Caco-2 (cell line): ENCODE results near the gene INPP4B. TPM values are rescaled to one million over a fixed set of nuclear protein-coding genes. Genes with fewer than 3 reads are reported as not detected.

Experiments used
- BruUV-seq: library from RNA; stranded (reverse); fragments of 400-500 nt; replicated peaks from 2 replicates; lab custom pipeline; 2021; lab: Mats Ljungman, UMichigan
- CTCF ChIA-PET: fragments of 300-600 bp; sonication (Branson Sonifier 250); formaldehyde crosslinking; loops from one replicate; lab custom pipeline; 2022; ENCODE audit warnings: antibody characterized with exemption; lab: Charles Lee
- POLR2A ChIA-PET: fragments of 300-600 bp; sonication (Branson Sonifier 250); formaldehyde crosslinking; loops from one replicate; lab custom pipeline; 2022; ENCODE audit warnings: antibody characterized with exemption; lab: Charles Lee
- DNase-seq, 2 experiments: peaks; one replicate each; pipeline versions ENCODE4 v3.0.0 to v3.0.0-alpha.2; 2020 to 2022
- H3K27me3 ChIP-seq: replicated peaks from 2 replicates; pipeline ENCODE4 v1.6.0; 2011; ENCODE audit warnings: low read length; ENCODE audit not compliant: control insufficient read depth, insufficient read depth
- H3K36me3 ChIP-seq: 2 replicates; pipeline ENCODE4 v1.5.1; 2011; ENCODE audit warnings: low read length; ENCODE audit not compliant: control insufficient read depth, insufficient read depth
- H3K4me1 ChIP-seq: fragments of 250-450 bp; sonication (Bioruptor Pico); 2 replicates; pipeline ENCODE4 v1.5.1; 2020; ENCODE audit warnings: mild to moderate bottlenecking
- H3K4me3 ChIP-seq: 2 replicates; pipeline ENCODE4 v1.5.1; 2011; ENCODE audit warnings: low read depth, mild to moderate bottlenecking, control low read depth, low read length
- H3K9me3 ChIP-seq: fragments of 250-450 bp; sonication (Bioruptor Pico); 2 replicates; pipeline ENCODE4 v1.5.1; 2020; ENCODE audit warnings: mild to moderate bottlenecking, moderate library complexity
- H3K27ac Mint-ChIP-seq: one replicate; pipeline ENCODE4 v1.8.0; 2022; ENCODE audit warnings: mixed read lengths; ENCODE audit not compliant: unreplicated experiment
- H3K27me3 Mint-ChIP-seq: one replicate; pipeline ENCODE4 v1.8.0; 2022; ENCODE audit warnings: mixed read lengths; ENCODE audit not compliant: insufficient read depth, unreplicated experiment
- H3K36me3 Mint-ChIP-seq: one replicate; pipeline ENCODE4 v1.8.0; 2022; ENCODE audit warnings: mild to moderate bottlenecking, mixed read lengths; ENCODE audit not compliant: insufficient read depth, unreplicated experiment
- H3K4me1 Mint-ChIP-seq: one replicate; pipeline ENCODE4 v1.8.0; 2022; ENCODE audit warnings: low read depth, mixed read lengths; ENCODE audit not compliant: unreplicated experiment
- H3K4me3 Mint-ChIP-seq: one replicate; pipeline ENCODE4 v1.8.0; 2022; ENCODE audit warnings: mild to moderate bottlenecking, moderate library complexity, mixed read lengths; ENCODE audit not compliant: unreplicated experiment
- H3K9me3 Mint-ChIP-seq: one replicate; pipeline ENCODE4 v1.8.0; 2022; ENCODE audit warnings: mixed read lengths; ENCODE audit not compliant: unreplicated experiment
- CTCF ChIP-seq, 2 experiments: fragments of 200-600 bp in 1 of 2; IDR thresholded peaks; 1 replicate in 1 of 2; 2 replicates in 1 of 2; pipeline versions ENCODE4 v1.5.1 to v1.8.0; 2011 to 2022; ENCODE audit warnings: antibody characterized with exemption in 1 of 2, control low read depth in 1 of 2, inconsistent platforms in 1 of 2, low read depth in 1 of 2, low read length in 1 of 2, mild to moderate bottlenecking in 1 of 2, moderate library complexity in 1 of 2; ENCODE audit not compliant: insufficient read depth in 1 of 2, severe bottlenecking in 1 of 2, unreplicated experiment in 1 of 2
- intact Hi-C: fragments of 100-400 bp; cut with micrococcal nuclease; formaldehyde crosslinking; loops from one replicate; pipeline ENCODE4 v1.10.0; 2022; ENCODE audit not compliant: unreplicated experiment
- total RNA-seq: library from RNA; stranded (reverse); gene quantifications from 2 replicates; pipeline ENCODE4 v1.2.3, GENCODE V29; 2022

INPP4B gene
- total RNA-seq, 1 experiment from 2014 or later: 10.3 TPM

- POLR2A ChIA-PET: no interaction called here
- Histone ChIP-seq H3K4me3 (no peak overlapping the region), H3K27me3 (no peaks in the 10 kb centered on the region), H3K4me1 (no peaks in the 10 kb centered on the region), H3K9me3 (no peaks in the 10 kb centered on the region), H3K36me3 (no peaks in the 10 kb centered on the region)
- CTCF ChIA-PET: no interaction called here
- Mint-ChIP-seq H3K27me3 (no peaks in the 10 kb centered on the region), H3K4me3 (no peak overlapping the region), H3K9me3 (no peaks in the 10 kb centered on the region), H3K27ac (no peak overlapping the region), H3K4me1 (no peaks in the 10 kb centered on the region), H3K36me3 (no peaks in the 10 kb centered on the region)
- no TSS peak for BruUV-seq
- TF ChIP-seq CTCF (IDR thresholded peaks at IDR 0.05; ENCODE audit: insufficient read depth in 1 of 2, low read depth in 1 of 2, low read length in 1 of 2, severe bottlenecking in 1 of 2, unreplicated experiment in 1 of 2): no peak
- intact Hi-C loops: no loop called here
- no peak for DNase-seq
These were observed 762.8 kb downstream of the INPP4B start for GRCh38 chr4:142083264-142083663.

GRCh38 chr4:142081025-142081424 lies 765.1 kb downstream of the INPP4B start:
- no peak overlapping the region for H3K27ac Mint-ChIP-seq
- CTCF ChIA-PET: no interaction called here
- intact Hi-C loops: no loop called here
- H3K4me1 Mint-ChIP-seq: no peaks in the 10 kb centered on the region
- H3K9me3 ChIP-seq: no peaks in the 10 kb centered on the region
- POLR2A ChIA-PET: no interaction called here
- TF ChIP-seq CTCF (IDR thresholded peaks at IDR 0.05; ENCODE audit: insufficient read depth in 1 of 2, low read depth in 1 of 2, low read length in 1 of 2, severe bottlenecking in 1 of 2, unreplicated experiment in 1 of 2): no peak
- no TSS peak for BruUV-seq
- H3K4me3 ChIP-seq: no peak overlapping the region
- no peaks in the 10 kb centered on the region for H3K27me3 Mint-ChIP-seq
- no peak for DNase-seq
- no peaks in the 10 kb centered on the region for H3K36me3 Mint-ChIP-seq
- H3K4me3 Mint-ChIP-seq: no peak overlapping the region
- no peaks in the 10 kb centered on the region for H3K27me3 ChIP-seq
- no peaks in the 10 kb centered on the region for H3K4me1 ChIP-seq
- no peaks in the 10 kb centered on the region for H3K9me3 Mint-ChIP-seq
- no peaks in the 10 kb centered on the region for H3K36me3 ChIP-seq

- no peak overlapping the region for H3K4me3 ChIP-seq
- DNase-seq: no peak
- CTCF ChIA-PET: no interaction called here
- no peaks in the 10 kb centered on the region for H3K36me3 ChIP-seq
- no peaks in the 10 kb centered on the region for H3K9me3 Mint-ChIP-seq
- no peaks in the 10 kb centered on the region for H3K36me3 Mint-ChIP-seq
- no peaks in the 10 kb centered on the region for H3K4me1 ChIP-seq
- BruUV-seq: no TSS peak
- intact Hi-C loops: no loop called here
- no peaks in the 10 kb centered on the region for H3K4me1 Mint-ChIP-seq
- no peaks in the 10 kb centered on the region for H3K9me3 ChIP-seq
- H3K27ac Mint-ChIP-seq: no peak overlapping the region
- POLR2A ChIA-PET: no interaction called here
- no peak for TF ChIP-seq CTCF (IDR thresholded peaks at IDR 0.05; ENCODE audit: insufficient read depth in 1 of 2, low read depth in 1 of 2, low read length in 1 of 2, severe bottlenecking in 1 of 2, unreplicated experiment in 1 of 2)
- H3K27me3 ChIP-seq: no peaks in the 10 kb centered on the region
- H3K4me3 Mint-ChIP-seq: no peak overlapping the region
- H3K27me3 Mint-ChIP-seq: no peaks in the 10 kb centered on the region
These were observed 766.1 kb downstream of the INPP4B start for GRCh38 chr4:142079959-142080358.
